H9 (cell line): ENCODE measurements around the gene GPATCH2. TPM values are rescaled to one million over a fixed set of nuclear protein-coding genes. Genes with fewer than 3 reads are reported as not detected.

Experiments used
- DNase-seq: peaks from one replicate; pipeline ENCODE4 v3.0.0-alpha.2; 2017
- H2AFZ ChIP-seq: one replicate; pipeline ENCODE4 v1.6.1; 2013; ENCODE audit warnings: mild to moderate bottlenecking, low read length, control low read depth, moderate library complexity
- H2AK5ac ChIP-seq: 2 replicates; pipeline ENCODE4 v1.6.1; 2013; ENCODE audit warnings: low read length, control low read depth, mixed read lengths; ENCODE audit not compliant: insufficient read length
- H2BK120ac ChIP-seq: one replicate; pipeline ENCODE4 v1.6.1; 2013; ENCODE audit warnings: low read depth, mild to moderate bottlenecking, low read length, control low read depth, inconsistent platforms; ENCODE audit not compliant: poor library complexity, severe bottlenecking
- H2BK12ac ChIP-seq: 2 replicates; pipeline ENCODE4 v1.6.1; 2013; ENCODE audit warnings: low read length, control low read depth, mixed read lengths, low read depth; ENCODE audit not compliant: insufficient read length
- H2BK15ac ChIP-seq: 2 replicates; pipeline ENCODE4 v1.6.1; 2013; ENCODE audit warnings: low read depth, low read length, control low read depth
- H2BK20ac ChIP-seq: one replicate; pipeline ENCODE4 v1.6.1; 2013; ENCODE audit warnings: low read depth, mild to moderate bottlenecking, low read length, control low read depth, inconsistent platforms; ENCODE audit not compliant: poor library complexity, severe bottlenecking
- H2BK5ac ChIP-seq: 2 replicates; pipeline ENCODE4 v1.6.1; 2013; ENCODE audit warnings: low read length, control low read depth, mixed read lengths; ENCODE audit not compliant: insufficient read length
- H3K14ac ChIP-seq: 2 replicates; pipeline ENCODE4 v1.6.1; 2013; ENCODE audit warnings: low read length, control low read depth; ENCODE audit not compliant: insufficient read depth
- H3K18ac ChIP-seq: 2 replicates; pipeline ENCODE4 v1.6.1; 2013; ENCODE audit warnings: low read depth, mild to moderate bottlenecking, mixed read lengths, low read length, control low read depth; ENCODE audit not compliant: insufficient read length
- H3K23ac ChIP-seq: 2 replicates; pipeline ENCODE4 v1.6.1; 2013; ENCODE audit warnings: low read length, control low read depth, mixed read lengths, low read depth; ENCODE audit not compliant: insufficient read length
- H3K23me2 ChIP-seq: 2 replicates; pipeline ENCODE4 v1.6.1; 2013; ENCODE audit warnings: low read depth, mild to moderate bottlenecking, mixed read lengths, low read length, control low read depth; ENCODE audit not compliant: insufficient read length, poor library complexity, severe bottlenecking
- H3K27ac ChIP-seq: 2 replicates; pipeline ENCODE4 v1.5.1; 2013; ENCODE audit warnings: low read length, control low read depth, mixed read lengths, low read depth; ENCODE audit not compliant: insufficient read length
- H3K27me3 ChIP-seq: 2 replicates; pipeline ENCODE4 v1.6.1; 2013; ENCODE audit warnings: low read length, control low read depth, inconsistent platforms; ENCODE audit not compliant: insufficient read depth
- H3K4ac ChIP-seq: 2 replicates; pipeline ENCODE4 v1.6.1; 2013; ENCODE audit warnings: low read depth, mild to moderate bottlenecking, control low read depth, inconsistent platforms, low read length, moderate library complexity
- H3K4me1 ChIP-seq: 2 replicates; pipeline ENCODE4 v1.6.1; 2013; ENCODE audit warnings: low read length, control low read depth, inconsistent platforms; ENCODE audit not compliant: insufficient read depth
- H3K4me2 ChIP-seq: 2 replicates; pipeline ENCODE4 v1.6.1; 2013; ENCODE audit warnings: low read length, control low read depth, mixed read lengths; ENCODE audit not compliant: insufficient read length, insufficient read depth
- H3K56ac ChIP-seq: 2 replicates; pipeline ENCODE4 v1.6.1; 2013; ENCODE audit warnings: low read depth, mild to moderate bottlenecking, mixed read lengths, low read length, control low read depth; ENCODE audit not compliant: insufficient read length
- H3K79me1 ChIP-seq: 2 replicates; pipeline ENCODE4 v1.6.1; 2013; ENCODE audit warnings: low read depth, mild to moderate bottlenecking, moderate library complexity, low read length, control low read depth, inconsistent platforms; ENCODE audit not compliant: insufficient read depth, poor library complexity, severe bottlenecking
- H3K79me2 ChIP-seq: 2 replicates; pipeline ENCODE4 v1.6.1; 2013; ENCODE audit warnings: low read length, control low read depth, inconsistent platforms; ENCODE audit not compliant: insufficient read depth
- H3K9ac ChIP-seq: 2 replicates; pipeline ENCODE4 v1.6.1; 2013; ENCODE audit warnings: low read length, control low read depth, mixed read lengths; ENCODE audit not compliant: insufficient read length; ENCODE audit errors: extremely low read depth
- H3K9me3 ChIP-seq: one replicate; pipeline ENCODE4 v1.6.1; 2013; ENCODE audit warnings: low read depth, low read length, inconsistent platforms; ENCODE audit not compliant: control insufficient read depth
- H3T11ph ChIP-seq: one replicate; pipeline ENCODE4 v1.6.1; 2013; ENCODE audit warnings: mild to moderate bottlenecking, low read length, control low read depth, inconsistent platforms
- H4K20me1 ChIP-seq: one replicate; pipeline ENCODE4 v1.6.1; 2013; ENCODE audit not compliant: control insufficient read depth, insufficient read length, insufficient read depth
- H4K5ac ChIP-seq: 2 replicates; pipeline ENCODE4 v1.6.1; 2013; ENCODE audit warnings: low read depth, mild to moderate bottlenecking, mixed read lengths, low read length, control low read depth; ENCODE audit not compliant: insufficient read length
- H4K8ac ChIP-seq: replicated peaks from 2 replicates; pipeline ENCODE4 v1.6.1; 2013; ENCODE audit warnings: low read length, control low read depth, mixed read lengths, low read depth; ENCODE audit not compliant: insufficient read length
- H4K91ac ChIP-seq: 2 replicates; pipeline ENCODE4 v1.6.1; 2013; ENCODE audit warnings: low read depth, mild to moderate bottlenecking, moderate library complexity, mixed read lengths, low read length, control low read depth; ENCODE audit not compliant: insufficient read length
- H3K27ac Mint-ChIP-seq, 3 experiments: 2 replicates in 2 of 3; 3 replicates in 1 of 3; pipeline ENCODE4 v1.8.0; 2020 to 2021; ENCODE audit warnings: mixed read lengths in 3 of 3, mild to moderate bottlenecking in 1 of 3, moderate library complexity in 1 of 3
- H3K27me3 Mint-ChIP-seq: 2 replicates; pipeline ENCODE4 v1.8.0; 2021; ENCODE audit warnings: low read depth, mild to moderate bottlenecking, moderate library complexity, mixed read lengths
- H3K36me3 Mint-ChIP-seq, 3 experiments: 2 replicates in 2 of 3; 3 replicates in 1 of 3; pipeline ENCODE4 v1.8.0; 2020 to 2021; ENCODE audit warnings: low read depth in 3 of 3, mixed read lengths in 3 of 3; ENCODE audit not compliant: insufficient read depth in 1 of 3
- H3K4me1 Mint-ChIP-seq, 2 experiments: 2 replicates each; pipeline ENCODE4 v1.8.0; 2020; ENCODE audit warnings: mixed read lengths in 2 of 2
- H3K4me3 Mint-ChIP-seq, 2 experiments: 2 replicates in 1 of 2; 3 replicates in 1 of 2; pipeline ENCODE4 v1.8.0; 2020 to 2021; ENCODE audit warnings: mild to moderate bottlenecking in 2 of 2, mixed read lengths in 2 of 2, moderate library complexity in 1 of 2
- H3K9me3 Mint-ChIP-seq, 2 experiments: 2 replicates in 1 of 2; 3 replicates in 1 of 2; pipeline ENCODE4 v1.8.0; 2020; ENCODE audit warnings: mild to moderate bottlenecking in 2 of 2, mixed read lengths in 2 of 2, moderate library complexity in 1 of 2
- CTCF ChIP-seq: fragments of 200-600 bp; sonication (generic); conservative IDR thresholded peaks from 3 replicates; pipeline ENCODE4 v1.8.0; 2021; ENCODE audit warnings: antibody characterized with exemption, mild to moderate bottlenecking
- WGBS: extraction: QIAGEN DNeasy Blood & Tissue Kit; methylation state at CpG from one replicate; pipeline ENCODE4 v1.1.7; 2013; ENCODE audit warnings: missing lambda C conversion rate, low lambda C conversion rate, mixed read lengths; ENCODE audit not compliant: insufficient read length; ENCODE audit errors: extremely low coverage; 5-methylcytosine and 5-hydroxymethylcytosine counted together
- total RNA-seq: library from RNA; stranded (reverse); gene quantifications from 2 replicates; pipeline ENCODE4 v1.2.1, GENCODE V29; 2021

Gene GPATCH2
- total RNA-seq, 1 experiment from 2014 or later = 14.3 TPM

GRCh38 chr1:217392441-217392840, 238.4 kb downstream of the GPATCH2 start:
- H2BK20ac ChIP-seq = no peak overlapping the region
- H3K4me3 Mint-ChIP-seq = no peak overlapping the region
- H3K79me1 ChIP-seq = no peaks in the 10 kb centered on the region
- H3K27me3 Mint-ChIP-seq = peaks cover 33% of the 10 kb centered on the region
- DNase-seq = no peak
- H3K4me2 ChIP-seq = no peak overlapping the region
- no peaks in the 10 kb centered on the region for H3K36me3 Mint-ChIP-seq
- TF ChIP-seq CTCF = no peak
- no peak overlapping the region for H3K18ac ChIP-seq
- no peaks in the 10 kb centered on the region for H3K9me3 Mint-ChIP-seq
- H3K27me3 ChIP-seq = no peaks in the 10 kb centered on the region
- no peak overlapping the region for H3K23ac ChIP-seq
- no peak overlapping the region for H2BK5ac ChIP-seq
- H4K5ac ChIP-seq = no peak overlapping the region
- no CpG with 5 or more reads among the region's 3 CpGs for WGBS
- H3K23me2 ChIP-seq = no peaks in the 10 kb centered on the region
- H2AK5ac ChIP-seq = no peak overlapping the region
- no peaks in the 10 kb centered on the region for H3K79me2 ChIP-seq
- no peaks in the 10 kb centered on the region for H3K4me1 ChIP-seq
- H3T11ph ChIP-seq = no peak overlapping the region
- H3K14ac ChIP-seq = no peak overlapping the region
- H4K8ac ChIP-seq = no peak overlapping the region
- no peak overlapping the region for H3K27ac Mint-ChIP-seq
- no peak overlapping the region for H3K9ac ChIP-seq
- H2BK15ac ChIP-seq = no peak overlapping the region
- no peaks in the 10 kb centered on the region for H3K4me1 Mint-ChIP-seq
- H3K27ac ChIP-seq = no peak overlapping the region
- no peak overlapping the region for H4K91ac ChIP-seq
- H2BK120ac ChIP-seq = no peak overlapping the region
- H3K56ac ChIP-seq = no peak overlapping the region
- H4K20me1 ChIP-seq = no peaks in the 10 kb centered on the region
- no peak overlapping the region for H2BK12ac ChIP-seq
- H3K4ac ChIP-seq = no peak overlapping the region
- no peaks in the 10 kb centered on the region for H3K9me3 ChIP-seq
- H2AFZ ChIP-seq = no peak overlapping the region
